ENCODE data around the gene OR6P1. TPM values are rescaled to one million over a fixed set of nuclear protein-coding genes. Genes with fewer than 3 reads are reported as not detected.

OR6P1 gene
- not detected in 2 replicates for total RNA-seq
- long read RNA-seq = 0 reads

GRCh38 chr1:158570480-158570879 is at the start of gene OR6P1:
Gene OR6P1 (minus strand): TSS chr1:158570580. CDS start chr1:158563604, 6,976 bp downstream.
- no peaks in the 10 kb centered on the region for H3K36me3 Mint-ChIP-seq (ENCODE audit: unreplicated experiment)

GRCh38 chr1:158613764-158614163 is 43.4 kb upstream of the OR6P1 start:
- no peak for DNase-seq (ENCODE audit: extremely low spot score, unreplicated experiment)
- H3K27me3 Mint-ChIP-seq (ENCODE audit: unreplicated experiment) = no peaks in the 10 kb centered on the region
- H3K9me3 Mint-ChIP-seq (ENCODE audit: unreplicated experiment) = no peaks in the 10 kb centered on the region
- no peaks in the 10 kb centered on the region for H3K4me1 Mint-ChIP-seq (ENCODE audit: unreplicated experiment)
- TF ChIP-seq CTCF (IDR thresholded peaks at IDR 0.05) = no peak
- no peak overlapping the region for H3K4me3 Mint-ChIP-seq (ENCODE audit: unreplicated experiment)
- no peaks in the 10 kb centered on the region for H3K36me3 Mint-ChIP-seq (ENCODE audit: unreplicated experiment)
- no peak overlapping the region for H3K27ac Mint-ChIP-seq (ENCODE audit: unreplicated experiment)

More at GRCh38 chr1:158570480-158570879, at the start of gene OR6P1:
- Mint-ChIP-seq H3K9me3 (ENCODE audit: unreplicated experiment) (no peaks in the 10 kb centered on the region), H3K4me1 (ENCODE audit: unreplicated experiment) (no peaks in the 10 kb centered on the region), H3K27me3 (ENCODE audit: unreplicated experiment) (no peaks in the 10 kb centered on the region), H3K27ac (ENCODE audit: unreplicated experiment) (no peak within 1 kb of the TSS), H3K4me3 (ENCODE audit: unreplicated experiment) (no peak within 1 kb of the TSS)
- TF ChIP-seq CTCF (IDR thresholded peaks at IDR 0.05) = no peak
- no peak for DNase-seq (ENCODE audit: extremely low spot score, unreplicated experiment)

GRCh38 chr1:158611916-158612315 is 41.5 kb upstream of the OR6P1 start:
- no peak overlapping the region for H3K27ac Mint-ChIP-seq (ENCODE audit: unreplicated experiment)
- H3K4me1 Mint-ChIP-seq (ENCODE audit: unreplicated experiment) = no peaks in the 10 kb centered on the region
- no peaks in the 10 kb centered on the region for H3K27me3 Mint-ChIP-seq (ENCODE audit: unreplicated experiment)
- TF ChIP-seq CTCF (IDR thresholded peaks at IDR 0.05) = no peak
- no peak overlapping the region for H3K4me3 Mint-ChIP-seq (ENCODE audit: unreplicated experiment)
- H3K9me3 Mint-ChIP-seq (ENCODE audit: unreplicated experiment) = no peaks in the 10 kb centered on the region
- H3K36me3 Mint-ChIP-seq (ENCODE audit: unreplicated experiment) = no peaks in the 10 kb centered on the region
- DNase-seq (ENCODE audit: extremely low spot score, unreplicated experiment) = no peak

GRCh38 chr1:158607296-158607695 is 36.9 kb upstream of the OR6P1 start:
- no peak overlapping the region for H3K4me3 Mint-ChIP-seq (ENCODE audit: unreplicated experiment)
- no peaks in the 10 kb centered on the region for H3K9me3 Mint-ChIP-seq (ENCODE audit: unreplicated experiment)

GRCh38 chr1:158604968-158605367 is 34.6 kb upstream of the OR6P1 start, which contains the start of gene OR10Z1:
Gene OR10Z1 (plus strand): TSS chr1:158605268. CDS start chr1:158606439, 1,171 bp downstream.
- H3K9me3 Mint-ChIP-seq (ENCODE audit: unreplicated experiment) = no peaks in the 10 kb centered on the region
- H3K27ac Mint-ChIP-seq (ENCODE audit: unreplicated experiment) = no peak within 1 kb of the TSS
- no peak within 1 kb of the TSS for H3K4me3 Mint-ChIP-seq (ENCODE audit: unreplicated experiment)
- H3K4me1 Mint-ChIP-seq (ENCODE audit: unreplicated experiment) = no peaks in the 10 kb centered on the region
- no peaks in the 10 kb centered on the region for H3K36me3 Mint-ChIP-seq (ENCODE audit: unreplicated experiment)
- no peak for TF ChIP-seq CTCF (IDR thresholded peaks at IDR 0.05)
- no peaks in the 10 kb centered on the region for H3K27me3 Mint-ChIP-seq (ENCODE audit: unreplicated experiment)
- DNase-seq (ENCODE audit: extremely low spot score, unreplicated experiment) = no peak

More at GRCh38 chr1:158607296-158607695, 36.9 kb upstream of the OR6P1 start:
- DNase-seq (ENCODE audit: extremely low spot score, unreplicated experiment) = no peak
- TF ChIP-seq CTCF (IDR thresholded peaks at IDR 0.05) = no peak
- Mint-ChIP-seq H3K36me3 (ENCODE audit: unreplicated experiment) (no peaks in the 10 kb centered on the region), H3K27ac (ENCODE audit: unreplicated experiment) (no peak overlapping the region), H3K27me3 (ENCODE audit: unreplicated experiment) (no peaks in the 10 kb centered on the region), H3K4me1 (ENCODE audit: unreplicated experiment) (no peaks in the 10 kb centered on the region)
